ENCODE measurements around the gene POGLUT2.
"Not testable (repeated sequence)": the region's sequence is repeated elsewhere in the genome, so short reads cannot be mapped to it uniquely, and the experiment has no call there.

DNA sequence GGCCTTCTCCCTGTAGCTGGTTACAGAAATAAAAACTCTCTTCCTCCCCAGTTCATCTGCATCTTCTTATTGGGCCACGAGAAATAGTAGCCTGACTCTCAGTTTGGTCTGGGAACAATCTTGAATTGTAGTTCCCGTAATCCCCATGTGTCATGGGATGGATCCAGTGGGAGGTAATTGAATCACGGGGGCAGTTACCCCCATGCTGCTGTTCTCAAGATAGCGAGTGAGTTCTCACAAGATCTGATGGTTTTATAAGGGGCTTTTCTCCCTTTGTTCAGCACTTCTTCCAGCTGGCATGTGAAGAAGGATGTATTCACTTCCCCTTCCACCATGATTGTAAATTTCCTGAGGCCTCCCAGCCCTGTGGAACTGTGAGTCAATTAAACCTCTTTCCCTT, 18.1 kb downstream of the POGLUT2 start:
- TF ChIP-seq CTCF, POLR2A (IDR thresholded peaks at IDR 0.05): not testable (repeated sequence)

Measured in body of pancreas (tissue), 4 donors.